Stimulated activated CD4-positive, alpha-beta T cell treated with anti-CD3 and anti-CD28 coated beads, Interleukin-12 subunit alpha, Interleukin-12 subunit beta, amount 100 ng/mL, for 24 hours (primary cell): Measurements from ENCODE around the gene IRS2.

Experiments used
- DNase-seq, 2 experiments: peaks; one replicate each; pipeline ENCODE4 v3.0.0-alpha.2; 2020; ENCODE audit warnings: low read depth in 2 of 2

IRS2 gene

DNA sequence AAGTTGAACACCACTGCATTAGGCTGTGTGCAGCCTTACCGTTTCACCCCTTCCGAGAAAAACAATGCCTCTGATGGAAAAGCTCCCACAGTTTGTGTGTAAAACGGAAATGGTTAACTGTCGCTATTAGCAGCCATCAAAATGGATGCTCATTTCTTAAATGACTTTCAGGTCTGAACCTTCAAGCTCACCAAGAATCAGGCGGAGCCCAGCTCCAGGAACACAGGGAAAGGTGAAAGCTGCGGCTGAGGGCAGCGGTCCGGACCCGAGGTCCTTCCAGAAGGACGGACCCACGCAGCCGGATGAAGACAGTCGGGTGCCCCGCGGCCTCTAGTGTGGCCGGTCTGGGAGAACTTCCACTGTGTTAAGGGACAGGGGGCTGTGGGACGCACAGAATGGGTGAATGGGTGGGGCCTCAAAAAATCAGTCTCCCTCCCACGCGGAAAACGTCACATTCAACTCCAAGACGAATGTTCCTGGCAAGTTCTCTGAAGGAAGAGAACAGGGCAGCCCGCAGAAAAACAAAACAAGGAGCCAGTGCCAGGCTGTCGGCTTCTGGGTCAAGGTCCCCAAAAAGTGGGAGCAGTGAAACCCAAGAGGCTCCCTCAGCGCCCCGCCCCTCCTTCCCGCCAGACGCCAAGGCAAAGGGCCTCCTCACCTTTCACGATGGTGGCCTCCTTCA lies 4.9 kb downstream of the IRS2 start:
- DNase-seq = no peak

DNA sequence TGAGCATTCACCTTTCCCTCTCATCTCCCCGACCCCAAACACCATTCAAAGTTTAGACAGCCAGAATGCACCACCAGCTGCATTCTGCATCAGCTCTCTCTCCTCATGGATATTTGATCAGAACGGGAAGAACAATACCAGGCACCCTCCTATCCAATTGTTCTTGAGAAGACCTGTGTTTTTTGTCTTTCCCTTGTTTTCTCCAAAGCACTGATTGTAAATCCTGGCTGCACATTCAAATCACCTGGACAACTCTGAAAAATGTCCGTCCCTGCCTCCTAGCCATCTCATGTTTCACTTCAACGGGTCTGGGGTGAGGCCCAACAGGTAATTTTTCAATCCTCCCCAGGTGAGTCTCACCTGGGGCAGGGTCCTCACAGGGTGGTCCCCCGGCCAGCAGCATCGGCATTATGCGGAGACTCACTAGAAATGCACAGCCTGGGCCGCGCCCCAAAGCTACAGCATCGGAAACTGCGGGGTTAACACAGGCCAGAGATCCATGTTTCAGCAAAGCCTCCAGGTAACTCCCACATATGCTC lies 5.5 kb downstream of the IRS2 start:
- DNase-seq = no peak

DNA sequence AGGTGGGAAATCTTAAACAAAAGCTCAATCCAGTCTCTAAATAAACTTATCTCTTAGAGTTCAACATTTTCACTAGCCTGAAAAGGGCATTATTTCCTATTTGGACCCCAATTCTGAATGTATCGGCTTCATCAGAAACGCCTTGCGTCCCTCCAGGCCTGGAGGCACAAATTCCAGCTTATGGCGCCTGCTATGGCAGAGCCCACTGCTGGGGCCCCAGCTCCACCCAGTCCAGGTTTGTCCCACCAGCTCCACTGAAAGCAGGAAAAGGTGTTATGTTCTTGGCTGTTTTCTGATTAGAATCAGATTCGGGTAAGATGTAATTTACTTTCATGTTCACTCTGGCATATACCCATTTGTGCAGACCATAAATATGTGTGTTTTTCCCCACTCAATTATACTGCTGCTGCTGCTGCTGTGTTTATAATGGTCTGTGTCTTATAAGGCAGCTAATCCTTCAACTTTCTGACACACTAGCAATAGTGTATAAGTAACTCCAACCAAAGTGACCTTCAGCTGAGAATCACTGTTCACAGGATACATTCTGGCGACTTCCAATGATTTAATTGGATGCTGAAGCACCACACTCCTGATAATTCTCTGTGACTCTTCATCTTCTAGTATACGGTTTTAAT lies 6.4 kb downstream of the IRS2 start:
- DNase-seq = no peak

DNA sequence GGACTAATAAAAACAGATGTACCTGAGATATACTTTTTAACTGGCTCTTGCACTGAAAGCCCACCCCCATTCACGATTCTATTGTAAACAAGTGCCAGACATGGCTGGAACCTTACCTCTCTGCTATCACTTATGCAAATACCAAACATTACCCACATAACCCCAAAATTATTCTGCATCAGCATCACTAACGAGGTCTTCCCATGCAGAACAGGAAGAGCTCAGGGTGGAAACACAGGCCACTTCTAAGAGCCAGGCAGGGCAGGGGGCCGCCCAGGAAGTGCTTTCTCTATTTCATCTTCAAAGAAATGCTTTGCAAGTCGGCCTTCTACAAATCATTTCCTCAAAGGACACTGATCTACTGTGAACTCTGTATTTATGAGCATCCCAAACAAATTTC lies 7.3 kb downstream of the IRS2 start:
- DNase-seq = no peak

DNA sequence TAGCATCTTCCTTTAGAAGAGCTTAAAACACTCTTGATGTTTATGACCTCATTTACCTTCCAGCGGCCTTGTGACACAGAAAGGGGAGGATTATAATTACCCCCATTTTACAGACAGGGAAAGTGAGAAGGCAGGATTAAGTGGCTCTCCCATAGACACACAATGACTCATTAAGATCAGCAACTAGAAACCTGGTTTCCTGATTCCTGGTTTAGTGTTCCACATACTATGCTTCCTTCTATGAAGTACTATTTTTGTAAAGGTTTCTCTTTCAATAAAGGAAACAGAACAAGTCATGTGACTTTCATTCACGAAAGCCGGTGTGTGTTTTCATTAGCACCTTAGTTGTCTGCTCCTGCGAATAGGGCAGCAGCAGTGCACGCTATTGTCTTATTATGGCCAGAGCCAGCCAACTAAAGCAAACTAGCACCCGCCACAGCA lies 8.3 kb downstream of the IRS2 start:
- no peak for DNase-seq

DNA sequence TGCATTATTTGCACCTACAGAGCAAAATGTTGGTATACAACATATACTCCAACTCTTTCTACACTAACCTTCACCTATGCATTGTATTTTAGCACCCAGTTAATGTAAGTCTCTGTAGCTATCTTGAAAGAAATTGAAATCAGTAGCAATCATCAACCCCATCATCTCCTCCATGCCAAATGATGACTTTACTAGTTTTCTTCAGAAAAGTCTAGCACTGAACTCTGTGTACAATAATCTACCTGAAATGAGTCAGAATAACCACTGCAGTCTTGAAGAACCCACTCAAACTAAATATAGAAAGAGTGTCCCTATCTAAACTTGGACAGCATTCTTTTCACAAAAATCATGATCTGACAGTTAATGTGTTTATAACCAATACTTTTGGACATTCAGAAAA lies 9.8 kb downstream of the IRS2 start:
- DNase-seq = no peak

DNA sequence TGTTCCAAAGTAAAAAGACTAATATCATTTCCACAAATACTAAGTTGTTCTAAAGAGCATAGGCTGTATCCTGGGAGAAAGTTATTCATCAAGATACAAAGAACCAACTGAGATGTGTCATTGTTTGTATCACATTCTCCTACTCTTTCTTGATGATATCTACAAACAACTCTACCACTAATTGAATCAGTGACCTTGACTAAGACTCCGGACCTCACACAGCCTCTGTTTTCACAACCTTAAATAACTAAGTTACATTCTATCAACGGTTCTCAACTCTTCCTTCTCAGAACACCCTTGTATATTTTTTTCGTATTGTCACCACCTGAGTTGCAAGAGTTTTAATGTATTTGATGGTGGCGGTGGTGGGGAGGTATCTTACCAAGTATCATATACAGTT lies 12.6 kb downstream of the IRS2 start:
- no peak for DNase-seq

DNA sequence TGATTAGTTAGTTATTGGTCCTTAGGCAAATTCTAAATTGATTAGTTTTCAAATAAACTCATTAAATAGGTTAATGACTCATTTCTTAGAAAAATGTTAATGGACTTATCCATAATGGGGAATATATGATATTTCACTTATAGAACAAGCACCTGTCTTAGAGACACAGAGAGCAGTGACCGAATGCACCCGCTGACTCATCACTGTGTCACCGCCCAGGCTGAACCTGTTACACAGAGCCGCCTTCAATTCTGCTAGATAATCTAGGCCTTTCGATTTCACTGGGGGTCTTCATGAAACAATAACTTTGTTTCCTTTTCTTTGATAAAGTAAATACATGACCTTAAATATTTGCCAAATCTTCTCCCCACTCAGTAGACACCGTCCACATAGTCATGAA lies 13.1 kb downstream of the IRS2 start:
- DNase-seq = no peak

DNA sequence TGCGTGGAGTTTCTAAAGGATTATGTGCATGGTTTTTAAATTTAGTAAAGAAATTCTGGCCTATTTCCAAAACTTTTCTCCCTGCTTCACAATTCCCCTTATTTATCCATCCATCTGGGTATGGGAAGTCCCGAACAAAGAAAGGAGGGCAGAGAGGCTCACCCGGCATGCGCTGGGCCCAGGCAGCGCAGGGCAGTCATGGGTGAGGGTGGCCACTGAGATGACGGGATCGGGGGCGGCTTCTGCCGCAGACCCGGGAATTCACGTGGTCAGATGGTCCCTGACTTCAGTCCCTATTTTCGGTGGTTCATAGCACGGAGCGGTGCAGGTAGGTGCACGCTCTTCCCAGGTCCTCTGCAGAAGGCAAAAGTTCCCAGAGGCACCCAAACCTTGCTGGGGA lies 14.5 kb downstream of the IRS2 start:
- DNase-seq = no peak

DNA sequence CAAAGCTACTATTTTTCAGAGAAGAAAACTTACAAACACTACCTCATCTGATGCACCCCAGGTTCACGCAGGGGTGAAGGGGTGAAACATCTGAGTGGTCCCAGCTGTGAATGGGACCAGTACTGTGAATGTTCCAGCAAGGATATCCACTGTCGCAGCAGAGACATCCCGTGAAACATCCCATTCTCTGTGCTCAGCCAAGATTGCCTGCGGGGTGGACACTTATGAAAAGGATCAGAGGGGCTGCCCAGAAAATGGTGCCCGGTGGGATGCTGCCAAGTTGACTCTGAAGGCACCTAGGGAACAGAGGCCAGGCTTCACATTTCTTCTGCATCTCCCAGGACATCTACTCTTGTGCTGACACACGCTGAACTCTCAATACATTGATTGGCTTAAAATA lies 15.9 kb downstream of the IRS2 start:
- no peak for DNase-seq

DNA sequence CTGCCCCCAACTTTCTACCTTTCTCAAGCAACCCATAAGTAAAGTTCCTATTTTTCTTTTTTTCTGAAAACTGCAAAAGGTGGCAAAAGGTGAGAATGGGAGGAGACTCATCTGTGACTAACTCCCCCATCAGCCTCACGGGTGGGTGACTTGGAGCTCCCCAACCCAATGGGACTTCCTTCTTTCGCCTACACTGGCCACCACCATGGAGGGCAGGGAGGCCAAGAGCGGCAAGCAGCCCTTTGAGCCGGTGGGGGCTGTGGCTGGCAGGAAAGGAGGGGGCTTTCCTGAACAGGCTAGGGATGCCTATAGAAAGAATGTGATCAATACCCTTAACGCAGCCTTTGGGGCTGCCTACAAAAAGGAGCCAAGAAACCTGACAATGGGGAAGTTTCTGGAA lies 16.5 kb downstream of the IRS2 start:
- DNase-seq = no peak

DNA sequence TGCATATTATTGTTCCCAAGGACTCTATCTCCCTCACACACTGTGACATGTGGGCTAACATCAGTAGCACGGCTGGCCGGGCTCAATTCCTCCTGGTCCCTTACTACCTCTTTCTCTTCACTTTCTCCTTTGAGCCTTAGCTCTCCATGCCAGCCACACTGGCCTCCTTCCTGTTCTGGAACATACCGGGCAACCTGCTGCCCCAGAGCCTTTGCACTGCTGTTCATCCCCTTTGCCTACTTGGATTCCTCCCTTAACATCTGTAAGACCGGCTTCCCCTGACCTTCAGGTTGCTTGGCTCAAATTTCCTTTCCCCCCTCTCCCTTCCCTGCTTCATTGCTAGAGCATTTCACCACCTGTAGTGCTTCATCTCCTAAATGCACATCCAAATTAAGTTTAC lies 17.1 kb downstream of the IRS2 start:
- no peak for DNase-seq

DNA sequence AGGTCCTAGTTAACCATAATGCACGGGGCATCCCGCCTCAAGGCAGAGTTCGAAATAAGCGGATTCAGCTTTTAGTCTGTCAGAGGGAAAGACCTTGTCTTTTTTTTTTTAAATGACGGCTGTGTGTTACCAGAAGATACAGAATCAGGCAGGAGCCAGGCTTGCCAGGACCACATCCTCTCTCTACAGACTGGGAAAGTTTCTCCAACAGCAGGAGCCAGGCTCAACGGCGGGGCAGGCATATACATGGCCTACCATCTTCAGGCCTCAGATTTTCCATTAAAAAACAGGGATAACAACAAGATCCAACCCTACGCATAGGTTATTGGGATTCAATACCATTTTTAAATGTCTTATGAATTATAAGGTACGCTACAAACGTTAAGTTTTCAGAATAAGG lies 17.8 kb downstream of the IRS2 start:
- no peak for DNase-seq

DNA sequence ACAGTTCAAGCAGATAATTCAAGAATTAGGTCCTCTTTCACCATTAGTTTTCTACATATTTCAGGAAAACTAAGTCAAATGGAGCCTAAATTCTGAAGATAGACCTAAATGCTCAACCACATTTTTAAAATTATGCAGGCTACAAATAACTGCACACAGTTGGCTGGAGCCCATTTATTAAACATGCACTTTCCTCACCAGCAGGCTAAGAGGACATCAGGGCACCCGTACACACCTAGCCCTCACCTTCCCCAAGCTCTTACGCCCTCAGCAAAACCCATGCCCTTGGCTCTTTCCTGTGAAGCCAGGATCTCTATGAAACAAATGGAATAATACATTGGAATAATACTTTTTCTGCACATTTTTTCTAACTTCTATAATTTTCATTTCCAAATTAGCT lies 18.2 kb downstream of the IRS2 start:
- DNase-seq = no peak

DNA sequence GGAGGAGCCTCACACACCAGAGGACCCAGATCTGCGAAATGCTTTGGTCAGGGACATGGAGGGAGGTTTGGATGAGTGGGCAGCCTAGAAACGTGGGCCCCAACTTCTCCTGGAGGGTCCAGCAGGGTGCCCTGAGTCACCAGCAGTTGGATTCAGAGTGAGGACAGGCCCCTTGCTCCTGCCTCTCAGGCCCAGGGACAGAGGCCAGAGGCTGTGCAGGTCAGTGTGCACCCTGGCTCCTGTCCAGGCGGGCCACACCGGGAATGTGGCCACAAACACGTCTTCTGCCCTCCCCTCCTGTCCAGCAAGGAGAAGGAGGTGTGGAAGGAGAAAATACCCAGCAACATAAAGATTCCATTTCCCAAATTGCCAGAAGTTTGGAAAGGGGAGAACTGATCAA lies 19.4 kb downstream of the IRS2 start:
- DNase-seq = no peak

DNA sequence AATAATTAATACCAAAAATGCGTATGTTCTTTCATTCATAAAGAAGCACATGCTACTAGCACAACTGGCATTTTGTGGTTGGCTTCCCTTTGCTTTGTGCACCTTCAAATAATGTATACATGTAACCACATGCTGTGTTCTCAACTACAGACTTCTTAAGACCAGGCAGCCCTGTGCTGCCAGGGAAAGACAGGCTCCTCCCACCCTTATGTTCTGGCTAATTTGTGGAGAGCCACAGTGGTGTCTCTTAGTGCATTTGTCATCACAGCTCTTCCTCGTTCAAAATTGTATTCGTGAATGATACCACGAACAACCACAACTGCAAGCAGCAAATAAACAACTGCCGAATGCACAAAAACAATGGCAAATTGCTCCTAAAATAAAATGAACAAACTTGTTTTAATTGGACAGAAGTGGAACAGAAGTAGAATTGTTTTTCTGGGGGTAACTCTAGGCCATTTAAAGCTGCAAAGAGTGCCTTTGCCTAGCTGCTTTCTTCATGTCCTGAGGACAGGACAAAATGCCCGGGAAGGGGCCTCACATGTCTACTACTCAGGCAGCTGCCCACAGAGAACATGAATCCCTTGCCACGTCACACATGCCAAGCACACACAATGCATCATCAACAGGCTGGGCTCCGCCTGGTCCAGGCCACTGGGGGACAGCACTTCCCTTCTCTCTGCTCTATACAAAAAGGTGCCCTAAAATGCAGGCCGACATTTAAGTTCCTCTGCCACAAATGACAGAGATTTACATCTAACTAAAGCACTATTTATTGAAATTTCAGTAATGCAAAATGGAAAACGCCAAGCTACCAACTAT lies 21.7 kb downstream of the IRS2 start:
- no peak for DNase-seq

DNA sequence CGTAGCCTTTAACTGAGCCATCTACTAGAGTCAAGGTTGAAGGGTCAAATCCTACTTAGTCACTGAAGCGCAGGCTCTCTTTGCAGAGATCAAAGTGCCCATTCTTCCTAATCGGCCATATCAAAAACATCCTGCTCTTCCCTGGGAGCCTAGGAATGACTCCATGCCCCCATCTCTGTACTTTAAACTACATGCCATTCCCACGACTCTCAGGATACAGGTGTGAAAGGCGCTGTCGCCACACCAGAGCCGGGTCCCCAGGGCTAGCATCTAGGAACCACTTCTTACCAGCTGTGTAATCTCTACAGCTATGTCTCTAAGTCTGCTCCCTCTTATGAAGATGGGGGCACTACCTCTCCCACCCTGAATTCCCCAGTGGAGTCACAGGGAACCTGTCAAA lies 22.3 kb downstream of the IRS2 start:
- DNase-seq = no peak

DNA sequence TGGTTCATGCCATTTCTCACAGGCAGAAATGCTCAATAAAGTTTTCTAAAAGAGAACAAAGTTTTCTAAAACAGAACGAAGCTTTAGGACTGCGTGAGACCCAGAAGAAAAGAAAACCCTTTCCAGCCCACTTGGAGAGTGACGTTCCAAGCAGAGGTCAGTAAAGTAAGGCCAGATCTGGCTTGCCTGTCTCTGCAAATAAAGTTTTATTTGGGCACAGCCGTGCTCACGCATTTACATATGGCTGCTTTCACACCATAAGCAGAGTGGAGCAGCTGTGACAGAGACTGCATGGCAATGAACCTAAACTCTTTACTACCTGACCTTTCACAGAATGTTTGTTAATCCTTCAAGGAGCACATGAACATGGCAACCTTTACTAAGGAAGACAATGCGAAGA lies 23.6 kb downstream of the IRS2 start:
- no peak for DNase-seq

DNA sequence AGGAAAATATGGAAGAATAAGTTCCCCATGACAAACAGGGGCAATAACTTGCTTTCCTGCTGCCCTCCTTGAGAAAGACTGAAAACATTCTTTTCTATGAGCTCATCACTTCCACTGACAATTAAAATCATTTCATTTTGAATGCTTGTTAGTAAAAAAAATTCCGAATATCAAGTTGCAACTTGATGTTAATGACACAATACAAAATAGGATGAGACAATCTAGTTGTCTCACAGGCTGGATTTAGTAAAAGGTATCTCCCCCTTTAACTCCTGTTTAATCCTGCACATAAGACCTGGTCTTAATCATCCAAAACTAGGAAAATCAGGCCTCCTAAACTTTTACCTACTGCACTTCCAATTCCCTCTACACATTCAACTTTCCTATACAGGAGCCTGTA lies 24.7 kb downstream of the IRS2 start:
- no peak for DNase-seq

DNA sequence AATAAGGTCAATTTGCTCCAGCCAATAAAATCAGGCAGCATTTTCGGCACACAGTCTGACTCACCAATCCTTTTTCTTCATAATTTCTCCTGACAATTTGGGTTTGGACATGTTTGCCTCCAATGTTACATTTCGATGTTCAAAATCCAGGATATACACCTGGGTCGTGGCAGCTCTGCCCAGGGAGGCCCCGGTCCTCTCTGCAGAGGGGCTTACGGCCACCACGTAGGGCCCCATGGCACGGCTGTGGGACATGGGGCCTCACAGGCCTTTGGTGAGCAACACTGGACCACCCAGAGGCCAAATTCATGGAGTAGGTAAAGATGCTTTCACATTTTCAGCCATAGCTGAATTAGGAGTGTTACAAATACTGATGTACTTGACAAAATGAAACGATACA lies 25.4 kb downstream of the IRS2 start:
- no peak for DNase-seq

DNA sequence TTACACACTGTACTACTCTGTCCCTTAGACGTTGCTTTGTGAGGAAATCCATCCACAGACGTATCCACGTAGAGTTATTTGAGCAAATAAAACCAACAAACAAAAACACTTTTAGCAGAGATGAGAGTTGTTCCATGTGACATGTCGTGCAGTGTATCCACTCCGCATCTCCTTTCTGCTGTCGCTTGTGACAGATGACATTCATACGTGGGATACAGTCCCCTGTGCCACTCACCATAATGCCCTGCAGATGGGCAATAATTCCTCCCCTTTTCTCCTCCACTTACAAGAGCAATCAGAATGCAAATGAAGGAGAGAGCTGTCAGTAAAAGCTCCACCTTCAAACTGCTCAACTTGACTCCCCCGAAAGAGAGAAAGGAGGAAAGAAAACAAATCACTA lies 26.0 kb downstream of the IRS2 start:
- no peak for DNase-seq

DNA sequence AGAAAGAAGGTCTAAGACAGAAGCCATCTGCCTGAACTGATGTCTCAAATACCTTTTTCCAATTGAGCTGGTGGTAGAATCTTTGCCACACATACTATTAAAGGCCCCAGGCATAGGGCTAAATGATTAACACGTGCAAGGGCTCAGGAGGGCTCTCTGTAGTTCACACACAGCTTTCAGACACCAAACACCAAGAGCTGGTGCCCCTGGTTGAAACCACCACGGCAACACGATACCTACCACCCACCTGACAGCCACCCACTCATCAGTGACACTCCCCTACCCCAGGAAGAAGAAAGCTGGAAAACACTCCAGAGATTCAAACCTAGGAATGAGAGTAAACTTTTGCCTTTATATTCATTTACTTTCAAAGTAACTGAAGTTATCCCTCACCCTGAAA lies 26.8 kb downstream of the IRS2 start:
- DNase-seq = no peak

DNA sequence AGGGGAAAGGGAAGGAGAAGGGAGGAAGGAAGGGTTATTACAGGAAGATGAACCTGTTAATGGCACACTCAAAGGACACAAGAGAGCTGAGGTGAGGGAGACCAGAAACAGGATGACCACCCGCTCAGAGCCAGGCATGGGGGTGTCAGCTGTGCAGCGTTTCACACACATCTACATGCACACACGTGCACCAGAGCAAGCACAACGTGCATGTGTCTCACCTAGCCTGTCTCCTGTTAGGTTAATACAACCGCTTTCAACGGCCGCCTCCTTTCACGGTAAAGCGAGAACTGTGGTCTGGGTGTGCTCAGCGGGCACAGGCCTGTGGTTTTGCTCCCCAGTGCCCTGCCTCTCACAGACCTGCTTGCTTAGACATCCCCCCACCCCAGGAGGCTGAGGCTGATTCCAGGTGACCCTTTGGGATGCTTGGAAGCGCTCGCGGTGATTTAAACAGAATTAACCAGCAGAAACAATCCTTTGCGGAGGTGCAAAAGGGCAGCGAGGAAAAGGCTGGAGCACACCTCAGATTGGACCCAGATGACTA lies 27.4 kb downstream of the IRS2 start:
- no peak for DNase-seq
